Keratinocyte (primary cell): ENCODE results near the gene RTCA.

Experiments
- EZH2 ChIP-seq: IDR thresholded peaks from one replicate; pipeline ENCODE4 v1.6.1; 2012; ENCODE audit warnings: inconsistent platforms, mild to moderate bottlenecking, low read length, moderate library complexity
- TF ChIP-seq, protein P1 (sequence below), 3 experiments: IDR thresholded peaks in 1 of 3; conservative IDR thresholded peaks in 1 of 3; optimal IDR thresholded peaks in 1 of 3; 2 replicates in 2 of 3; 3 replicates in 1 of 3; pipeline versions ENCODE3 to v1.5.1; 2011; ENCODE audit warnings: low read length in 3 of 3, mild to moderate bottlenecking in 3 of 3, moderate library complexity in 2 of 3, control low read depth in 1 of 3, inconsistent platforms in 1 of 3; ENCODE audit not compliant: insufficient read depth in 2 of 3; ENCODE audit errors: extremely low read depth in 1 of 3

DNA sequence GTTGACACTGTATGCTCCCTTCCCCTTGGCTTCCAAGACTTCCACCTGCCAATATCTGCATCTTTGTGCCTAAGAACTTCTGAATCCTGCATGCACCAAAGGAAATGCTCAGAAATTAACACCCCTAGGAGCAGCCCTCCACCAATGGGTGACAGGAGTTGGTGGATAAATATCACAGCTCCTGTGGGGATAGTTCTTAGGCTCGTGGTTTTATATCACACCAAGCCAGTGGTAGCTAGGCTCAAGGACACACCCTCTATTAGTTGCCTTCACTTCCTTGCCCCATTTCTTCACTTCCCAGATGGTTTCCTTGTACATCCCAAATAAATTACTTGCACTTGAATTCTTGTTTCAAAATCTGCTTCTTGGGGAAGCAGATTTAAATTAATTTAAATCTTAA, 69.4 kb downstream of the RTCA start:
- TF ChIP-seq, protein P1, sequence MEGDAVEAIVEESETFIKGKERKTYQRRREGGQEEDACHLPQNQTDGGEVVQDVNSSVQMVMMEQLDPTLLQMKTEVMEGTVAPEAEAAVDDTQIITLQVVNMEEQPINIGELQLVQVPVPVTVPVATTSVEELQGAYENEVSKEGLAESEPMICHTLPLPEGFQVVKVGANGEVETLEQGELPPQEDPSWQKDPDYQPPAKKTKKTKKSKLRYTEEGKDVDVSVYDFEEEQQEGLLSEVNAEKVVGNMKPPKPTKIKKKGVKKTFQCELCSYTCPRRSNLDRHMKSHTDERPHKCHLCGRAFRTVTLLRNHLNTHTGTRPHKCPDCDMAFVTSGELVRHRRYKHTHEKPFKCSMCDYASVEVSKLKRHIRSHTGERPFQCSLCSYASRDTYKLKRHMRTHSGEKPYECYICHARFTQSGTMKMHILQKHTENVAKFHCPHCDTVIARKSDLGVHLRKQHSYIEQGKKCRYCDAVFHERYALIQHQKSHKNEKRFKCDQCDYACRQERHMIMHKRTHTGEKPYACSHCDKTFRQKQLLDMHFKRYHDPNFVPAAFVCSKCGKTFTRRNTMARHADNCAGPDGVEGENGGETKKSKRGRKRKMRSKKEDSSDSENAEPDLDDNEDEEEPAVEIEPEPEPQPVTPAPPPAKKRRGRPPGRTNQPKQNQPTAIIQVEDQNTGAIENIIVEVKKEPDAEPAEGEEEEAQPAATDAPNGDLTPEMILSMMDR (optimal IDR thresholded peaks at IDR 0.05 in 1 of 3, IDR thresholded peaks at IDR 0.05 in 1 of 3, conservative IDR thresholded peaks at IDR 0.05 in 1 of 3; ENCODE audit: extremely low read depth in 1 of 3, insufficient read depth in 2 of 3, low read length in 3 of 3), result no peak
- TF ChIP-seq EZH2, result no peak
